Sigmoid colon (tissue), 4 donors: ENCODE data around the gene CBX7.

Experiments used
- CTCF ChIP-seq, 4 experiments: fragments of 450-650 bp in 3 of 4; fragments of 200-600 bp in 1 of 4; IDR thresholded peaks; one replicate each; pipeline ENCODE4 v1.5.1; 2016 to 2019; ENCODE audit warnings: antibody characterized with exemption in 4 of 4, mild to moderate bottlenecking in 3 of 4, moderate library complexity in 2 of 4
- EP300 ChIP-seq, 4 donors: sonication (generic); formaldehyde crosslinking; IDR thresholded peaks; one replicate each; pipeline ENCODE4 v1.6.1; 2017; ENCODE audit warnings: antibody characterized with exemption in 4 of 4
- POLR2A ChIP-seq, 2 donors: fragments of 450-650 bp; IDR thresholded peaks; one replicate each; pipeline ENCODE4 v1.6.1; 2016; ENCODE audit warnings: antibody characterized with exemption in 2 of 2, mild to moderate bottlenecking in 2 of 2, moderate library complexity in 2 of 2
- POLR2AphosphoS5 ChIP-seq, 4 donors: sonication (generic); formaldehyde crosslinking; IDR thresholded peaks; one replicate each; pipeline ENCODE4 v1.6.1; 2017; ENCODE audit warnings: antibody characterized with exemption in 4 of 4

- TF ChIP-seq POLR2AphosphoS5 (IDR thresholded peaks at IDR 0.05) (no peak), CTCF (IDR thresholded peaks at IDR 0.05) (no peak), EP300 (IDR thresholded peaks at IDR 0.05) (no peak), POLR2A (IDR thresholded peaks at IDR 0.05) (no peak)
Observed at GRCh38 chr22:39087881-39088684, 64.4 kb downstream of the CBX7 start.
